GM23338 (cell line): ENCODE measurements around the gene LTB. TPM values are rescaled to one million over a fixed set of nuclear protein-coding genes. Genes with fewer than 3 reads are reported as not detected.
A peak's percentile ranks its signal among the peaks of the same experiment; 100 is the strongest.

ENCODE experiments used
- ATAC-seq: fragments of 200-7000 bp; cut with Tn5 transposase; 3 replicates; pipeline ENCODE4 v1.9.1; 2020
- DNase-seq: peaks from one replicate; pipeline ENCODE4 v3.0.0-alpha.2; 2015; ENCODE audit warnings: low spot score
- H2AFZ ChIP-seq: fragments of 200-600 bp; sonication (generic); 2 replicates; pipeline ENCODE4 v1.8.0; 2016; ENCODE audit warnings: antibody characterized with exemption, mild to moderate bottlenecking, moderate library complexity
- H3F3A ChIP-seq: fragments of 200-600 bp; sonication (generic); replicated peaks from 2 replicates; pipeline ENCODE4 v1.8.0; 2017; ENCODE audit warnings: antibody characterized with exemption, mixed run types, low read depth
- H3K27ac ChIP-seq: fragments of 200-600 bp; sonication (generic); 2 replicates; pipeline ENCODE4 v1.6.1; 2016; ENCODE audit warnings: low read depth
- H3K27me3 ChIP-seq: fragments of 200-600 bp; sonication (generic); 2 replicates; pipeline ENCODE4 v1.8.0; 2016; ENCODE audit warnings: mild to moderate bottlenecking, mixed run types, moderate library complexity; ENCODE audit not compliant: insufficient read depth
- H3K36me3 ChIP-seq: fragments of 200-600 bp; sonication (generic); 2 replicates; pipeline ENCODE4 v1.8.0; 2016; ENCODE audit warnings: mild to moderate bottlenecking; ENCODE audit not compliant: insufficient read depth
- H3K4me1 ChIP-seq: fragments of 200-600 bp; sonication (generic); 2 replicates; pipeline ENCODE4 v1.8.0; 2016; ENCODE audit warnings: mild to moderate bottlenecking, moderate library complexity; ENCODE audit not compliant: insufficient read depth
- H3K4me2 ChIP-seq: fragments of 200-600 bp; sonication (generic); 2 replicates; pipeline ENCODE4 v1.7.1; 2017; ENCODE audit warnings: mixed run types
- H3K4me3 ChIP-seq: fragments of 200-600 bp; sonication (generic); 2 replicates; pipeline ENCODE4 v1.6.1; 2016; ENCODE audit warnings: mixed run types
- H3K79me2 ChIP-seq: fragments of 200-600 bp; sonication (generic); replicated peaks from 2 replicates; pipeline ENCODE4 v1.8.0; 2017; ENCODE audit warnings: mild to moderate bottlenecking; ENCODE audit not compliant: insufficient read depth
- H3K9me2 ChIP-seq: fragments of 200-600 bp; sonication (generic); 2 replicates; pipeline ENCODE4 v1.8.0; 2017; ENCODE audit not compliant: insufficient read depth
- H4K20me1 ChIP-seq: fragments of 200-600 bp; sonication (generic); replicated peaks from 2 replicates; pipeline ENCODE4 v1.8.0; 2017; ENCODE audit warnings: mild to moderate bottlenecking; ENCODE audit not compliant: insufficient read depth
- H3K27ac Mint-ChIP-seq: 2 replicates; pipeline ENCODE4 v1.8.0; 2020; ENCODE audit warnings: inconsistent platforms, mild to moderate bottlenecking, moderate library complexity, mixed read lengths
- H3K27me3 Mint-ChIP-seq: 3 replicates; pipeline ENCODE4 v1.8.0; 2022; ENCODE audit warnings: low read depth, mild to moderate bottlenecking, moderate library complexity, mixed read lengths, inconsistent platforms; ENCODE audit not compliant: insufficient read depth, poor library complexity
- H3K36me3 Mint-ChIP-seq: 3 replicates; pipeline ENCODE4 v1.8.0; 2021; ENCODE audit warnings: low read depth, mild to moderate bottlenecking, inconsistent platforms, moderate library complexity, mixed read lengths
- H3K4me1 Mint-ChIP-seq: 3 replicates; pipeline ENCODE4 v1.8.0; 2020; ENCODE audit warnings: mild to moderate bottlenecking, inconsistent platforms, mixed read lengths
- H3K4me3 Mint-ChIP-seq: 3 replicates; pipeline ENCODE4 v1.8.0; 2021; ENCODE audit warnings: moderate library complexity, mild to moderate bottlenecking, inconsistent platforms, mixed read lengths
- H3K9me3 Mint-ChIP-seq: 3 replicates; pipeline ENCODE4 v1.8.0; 2020; ENCODE audit warnings: moderate library complexity, mild to moderate bottlenecking, inconsistent platforms, mixed read lengths
- ETS1 ChIP-seq: IDR thresholded peaks from 2 replicates; pipeline ENCODE4 v1.6.1; 2016; ENCODE audit warnings: antibody characterized with exemption
- EZH2 ChIP-seq: fragments of 200-600 bp; sonication (generic); IDR thresholded peaks from one replicate; pipeline ENCODE4 v1.8.0; 2017; ENCODE audit warnings: antibody characterized with exemption, mild to moderate bottlenecking, low read depth; ENCODE audit not compliant: unreplicated experiment
- EZH2phosphoT487 ChIP-seq: fragments of 200-600 bp; sonication (generic); IDR thresholded peaks from one replicate; pipeline ENCODE4 v1.8.1; 2018; ENCODE audit warnings: antibody characterized with exemption; ENCODE audit not compliant: unreplicated experiment
- JUNB ChIP-seq: IDR thresholded peaks from one replicate; pipeline ENCODE4 v1.6.1; 2016; ENCODE audit warnings: antibody characterized with exemption; ENCODE audit not compliant: unreplicated experiment
- NANOG ChIP-seq: IDR thresholded peaks from 2 replicates; pipeline ENCODE4 v1.6.1; 2016; ENCODE audit warnings: antibody characterized with exemption, borderline replicate concordance
- POLR2AphosphoS5 ChIP-seq: IDR thresholded peaks from 2 replicates; pipeline ENCODE4 v1.6.1; 2016; ENCODE audit warnings: antibody characterized with exemption, low read depth
- ZNF331 ChIP-seq: fragments of 250-450 bp; sonication (Bioruptor Pico); IDR thresholded peaks from 2 replicates; pipeline ENCODE4 v1.5.0; 2020; ENCODE audit warnings: low read depth, mild to moderate bottlenecking, moderate library complexity
- ZNF462 ChIP-seq: fragments of 250-450 bp; sonication (Bioruptor Pico); IDR thresholded peaks from 2 replicates; pipeline ENCODE4 v1.5.0; 2020; ENCODE audit warnings: mild to moderate bottlenecking, moderate library complexity
- polyA plus RNA-seq: library from polyadenylated mRNA; unstranded; fragments of >200 nt; fragmentation: Nextera tagmentation; extraction: Ambion mirVana; gene quantifications from 2 replicates; pipeline ENCODE4 v1.2.1, GENCODE V29; 2016
- total RNA-seq: library from RNA; depleted of rRNA; stranded (reverse); fragments of >200 nt; shearing (Covaris generic); gene quantifications from 2 replicates; pipeline ENCODE4 v1.2.3, GENCODE V29; 2014
- TF ChIP-seq, protein P1 (sequence below): IDR thresholded peaks from one replicate; pipeline ENCODE4 v1.6.1; 2018; ENCODE audit warnings: antibody characterized with exemption; ENCODE audit not compliant: unreplicated experiment

Gene LTB
- total and polyA plus RNA-seq, 2 experiments from 2014 or later, result 1.7 TPM; not detected in 1

- TF ChIP-seq ZNF462, result no peak
- no peak for TF ChIP-seq EZH2phosphoT487
These were observed 39.2 kb upstream of the LTB start (continued) for GRCh38 chr6:31621320-31621939.

- Histone ChIP-seq H3F3A (peaks cover 26% of the 10 kb centered on the region), H3K4me2 (peak within 1 kb of the TSS; percentile 99), H2AFZ (no peak within 1 kb of the TSS), H4K20me1 (peaks cover 30% of the 10 kb centered on the region), H3K4me3 (peak within 1 kb of the TSS; percentile 100), H3K4me1 (peaks cover 25% of the 10 kb centered on the region), H3K9me2 (no peaks in the 10 kb centered on the region), H3K79me2 (peaks cover 44% of the 10 kb centered on the region), H3K36me3 (peaks cover 33% of the 10 kb centered on the region), H3K27ac (peak within 1 kb of the TSS; percentile 100), H3K27me3 (no peaks in the 10 kb centered on the region)
- H3K27me3 Mint-ChIP-seq, result peaks cover 21% of the 10 kb centered on the region
- TF ChIP-seq NANOG, result no peak
- TF ChIP-seq, protein P1, sequence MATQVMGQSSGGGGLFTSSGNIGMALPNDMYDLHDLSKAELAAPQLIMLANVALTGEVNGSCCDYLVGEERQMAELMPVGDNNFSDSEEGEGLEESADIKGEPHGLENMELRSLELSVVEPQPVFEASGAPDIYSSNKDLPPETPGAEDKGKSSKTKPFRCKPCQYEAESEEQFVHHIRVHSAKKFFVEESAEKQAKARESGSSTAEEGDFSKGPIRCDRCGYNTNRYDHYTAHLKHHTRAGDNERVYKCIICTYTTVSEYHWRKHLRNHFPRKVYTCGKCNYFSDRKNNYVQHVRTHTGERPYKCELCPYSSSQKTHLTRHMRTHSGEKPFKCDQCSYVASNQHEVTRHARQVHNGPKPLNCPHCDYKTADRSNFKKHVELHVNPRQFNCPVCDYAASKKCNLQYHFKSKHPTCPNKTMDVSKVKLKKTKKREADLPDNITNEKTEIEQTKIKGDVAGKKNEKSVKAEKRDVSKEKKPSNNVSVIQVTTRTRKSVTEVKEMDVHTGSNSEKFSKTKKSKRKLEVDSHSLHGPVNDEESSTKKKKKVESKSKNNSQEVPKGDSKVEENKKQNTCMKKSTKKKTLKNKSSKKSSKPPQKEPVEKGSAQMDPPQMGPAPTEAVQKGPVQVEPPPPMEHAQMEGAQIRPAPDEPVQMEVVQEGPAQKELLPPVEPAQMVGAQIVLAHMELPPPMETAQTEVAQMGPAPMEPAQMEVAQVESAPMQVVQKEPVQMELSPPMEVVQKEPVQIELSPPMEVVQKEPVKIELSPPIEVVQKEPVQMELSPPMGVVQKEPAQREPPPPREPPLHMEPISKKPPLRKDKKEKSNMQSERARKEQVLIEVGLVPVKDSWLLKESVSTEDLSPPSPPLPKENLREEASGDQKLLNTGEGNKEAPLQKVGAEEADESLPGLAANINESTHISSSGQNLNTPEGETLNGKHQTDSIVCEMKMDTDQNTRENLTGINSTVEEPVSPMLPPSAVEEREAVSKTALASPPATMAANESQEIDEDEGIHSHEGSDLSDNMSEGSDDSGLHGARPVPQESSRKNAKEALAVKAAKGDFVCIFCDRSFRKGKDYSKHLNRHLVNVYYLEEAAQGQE, result no peak
- TF ChIP-seq POLR2AphosphoS5, result peak; percentile 67
- no peak for TF ChIP-seq EZH2
- TF ChIP-seq ETS1, result no peak
- TF ChIP-seq ZNF331 (CRISPR knock-in tag), result no peak
- TF ChIP-seq JUNB, result no peak
- H3K9me3 Mint-ChIP-seq, result peaks cover 6% of the 10 kb centered on the region
- ATAC-seq, result peak; percentile 77
- H3K4me3 Mint-ChIP-seq, result peak within 1 kb of the TSS; percentile 94
- DNase-seq, result peak; percentile 91
- H3K4me1 Mint-ChIP-seq, result peaks cover 19% of the 10 kb centered on the region
- peaks cover 56% of the 10 kb centered on the region for H3K36me3 Mint-ChIP-seq
- peak within 1 kb of the TSS; percentile 100 for H3K27ac Mint-ChIP-seq
These were observed 38.5 kb upstream of the LTB start, which contains the start of gene PRRC2A for GRCh38 chr6:31620586-31621319. PRRC2A (plus strand) TSS chr6:31620715; CDS start chr6:31622790, 2,075 bp downstream.
